Activated naive CD4-positive, alpha-beta T cell treated with anti-CD3 and anti-CD28 coated beads, Interleukin-2, amount 10 ng/mL, durations not matched to agents 7 days and 5 days (primary cell): Measurements from ENCODE around the gene SARDH.
"Not testable (repeated sequence)": the region's sequence is repeated elsewhere in the genome, so short reads cannot be mapped to it uniquely, and the experiment has no call there.

Experiments
- CTCF ChIA-PET: fragments of 350-600 bp; sonication (Branson Sonifier 250); formaldehyde crosslinking; loops from one replicate; lab custom pipeline; 2021; ENCODE audit warnings: antibody characterized with exemption; lab: Charles Lee
- DNase-seq: peaks from one replicate; pipeline ENCODE4 v3.0.0-alpha.2; 2020
- H3K27ac Mint-ChIP-seq: one replicate; pipeline ENCODE4 v1.8.0; 2021; ENCODE audit warnings: mild to moderate bottlenecking, moderate library complexity, mixed read lengths
- H3K27me3 Mint-ChIP-seq: one replicate; pipeline ENCODE4 v1.8.0; 2021; ENCODE audit warnings: mild to moderate bottlenecking, mixed read lengths
- H3K36me3 Mint-ChIP-seq: one replicate; pipeline ENCODE4 v1.8.0; 2021; ENCODE audit warnings: mixed read lengths
- H3K4me1 Mint-ChIP-seq: one replicate; pipeline ENCODE4 v1.8.0; 2021; ENCODE audit warnings: mixed read lengths
- H3K4me3 Mint-ChIP-seq: one replicate; pipeline ENCODE4 v1.8.0; 2021; ENCODE audit warnings: mild to moderate bottlenecking, moderate library complexity, mixed read lengths
- H3K9me3 Mint-ChIP-seq: one replicate; pipeline ENCODE4 v1.8.0; 2021; ENCODE audit warnings: mixed read lengths

SARDH gene

DNA sequence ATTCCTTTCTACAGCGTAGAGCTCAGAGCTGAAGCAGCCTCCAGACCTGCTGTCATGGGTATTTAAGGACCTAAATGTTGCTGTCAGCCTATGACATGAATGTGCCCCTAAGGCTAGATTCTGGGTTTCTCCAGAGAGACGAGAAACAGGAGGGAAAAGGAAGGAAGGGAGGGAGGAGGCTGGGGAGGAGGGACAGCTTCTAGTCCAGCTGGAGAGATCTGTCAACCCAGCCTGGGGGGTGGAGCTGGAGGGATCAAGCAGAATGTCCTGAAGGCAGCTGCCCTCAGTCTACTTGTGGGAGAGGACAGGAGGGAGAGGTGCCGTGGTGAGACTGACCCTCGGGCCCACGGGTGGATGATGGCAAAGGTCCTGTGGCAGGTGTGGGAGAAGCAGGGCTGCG, 103.1 kb downstream of the SARDH start:
- Mint-ChIP-seq H3K27ac (no peak overlapping the region), H3K36me3 (no peaks in the 10 kb centered on the region), H3K4me3 (no peak overlapping the region), H3K4me1 (no peaks in the 10 kb centered on the region), H3K9me3 (no peaks in the 10 kb centered on the region), H3K27me3 (peaks cover 8% of the 10 kb centered on the region)
- DNase-seq, result no peak
- CTCF ChIA-PET, result no interaction called here

DNA sequence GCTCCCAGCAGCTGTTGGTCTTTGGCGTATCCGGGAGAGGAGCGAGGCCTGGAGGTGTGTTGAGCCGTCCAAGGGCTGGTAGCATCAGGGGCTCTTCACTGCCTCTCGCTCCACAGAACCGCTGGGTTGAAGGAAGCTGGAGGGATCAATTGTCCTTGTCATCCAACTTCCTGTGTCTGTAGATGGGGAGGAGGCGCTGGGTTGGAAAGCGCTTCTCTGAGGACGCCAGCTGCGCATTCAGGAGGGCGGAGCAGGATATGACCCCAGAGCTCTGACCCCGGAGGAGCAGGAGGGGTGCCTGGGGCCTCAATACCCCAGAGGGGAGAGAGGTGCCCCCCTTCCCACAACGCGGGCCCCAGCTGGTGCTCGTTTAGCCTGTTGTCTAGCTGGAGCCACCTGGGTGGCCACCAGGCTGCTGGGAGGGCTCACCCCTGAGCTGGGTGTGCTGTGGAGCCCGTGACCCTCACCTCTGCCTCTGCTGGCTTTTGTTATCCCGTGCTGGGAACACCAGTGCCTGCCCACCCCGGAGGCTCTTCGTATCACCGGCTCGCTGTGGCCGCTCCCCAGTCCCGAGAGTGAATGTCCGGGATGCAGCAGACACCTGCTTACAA, 104.0 kb downstream of the SARDH start:
- Mint-ChIP-seq H3K36me3 (no peaks in the 10 kb centered on the region), H3K27me3 (peaks cover 8% of the 10 kb centered on the region), H3K4me1 (no peaks in the 10 kb centered on the region), H3K4me3 (no peak overlapping the region), H3K9me3 (no peaks in the 10 kb centered on the region), H3K27ac (no peak overlapping the region)
- no peak for DNase-seq
- CTCF ChIA-PET, result no interaction called here

DNA sequence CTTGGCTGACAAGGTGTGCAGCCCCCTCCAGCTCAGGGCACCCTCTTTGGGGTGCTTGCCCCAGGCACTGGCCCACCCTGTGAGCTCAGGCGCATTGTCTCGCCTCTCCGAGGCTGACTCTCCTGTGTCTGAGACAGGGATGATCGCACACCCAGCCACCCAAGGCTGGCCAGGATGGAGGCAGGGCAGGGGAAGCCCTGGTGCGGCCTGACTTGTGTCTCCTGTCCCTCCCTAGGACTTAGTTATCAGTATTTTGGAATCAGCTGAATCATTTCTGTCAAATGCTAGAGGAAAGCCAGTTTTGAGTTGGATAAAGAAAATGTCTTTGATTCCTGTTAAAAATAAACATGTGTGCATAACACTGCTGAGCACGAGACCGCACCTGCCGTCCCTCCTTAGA, 104.5 kb downstream of the SARDH start:
- peaks cover 8% of the 10 kb centered on the region for H3K27me3 Mint-ChIP-seq
- CTCF ChIA-PET, result no interaction called here

DNA sequence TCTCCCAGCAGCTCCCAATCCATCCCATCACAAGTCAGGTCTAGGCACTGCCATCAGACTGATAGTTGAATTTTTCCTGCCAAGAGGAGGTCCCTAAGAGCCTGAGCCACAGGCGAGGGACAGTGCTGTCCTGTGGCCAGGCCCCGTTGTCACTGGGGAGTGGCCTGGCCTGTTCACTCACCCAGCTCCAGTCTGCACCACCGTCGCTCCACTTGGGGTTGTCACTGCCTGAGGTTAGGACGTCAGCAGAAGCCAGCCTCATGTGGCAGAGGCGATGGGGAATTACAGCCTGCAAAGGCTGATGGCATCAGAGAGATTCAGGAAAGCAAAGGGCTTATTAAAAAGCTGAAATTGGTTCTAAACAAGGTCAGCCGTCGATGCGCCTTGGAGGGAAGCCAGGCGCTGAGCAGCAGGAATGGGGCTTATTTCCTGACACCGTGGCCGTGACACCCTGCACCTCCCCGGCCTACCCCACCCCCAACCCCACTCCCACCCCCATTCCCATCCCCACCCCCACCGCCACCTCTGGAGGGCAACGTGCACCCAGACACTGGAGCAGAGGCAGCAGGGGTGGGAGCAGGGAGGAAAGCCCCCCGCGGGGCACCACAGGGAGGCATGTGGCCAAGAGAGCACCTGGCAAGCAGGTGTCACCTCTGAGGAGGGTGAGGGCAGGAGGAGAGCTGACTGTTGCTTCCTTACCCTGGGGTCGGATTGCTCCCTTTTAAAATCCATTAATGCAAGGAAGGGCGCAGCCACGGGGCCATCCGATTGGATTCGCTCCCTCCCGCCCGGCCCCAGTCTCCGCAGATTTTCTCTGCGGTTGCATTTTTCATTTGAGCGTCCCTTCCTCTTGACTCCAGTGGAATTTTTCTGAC, 105.1 kb downstream of the SARDH start:
- no peak for DNase-seq
- no peaks in the 10 kb centered on the region for H3K9me3 Mint-ChIP-seq
- no peaks in the 10 kb centered on the region for H3K4me1 Mint-ChIP-seq
- H3K4me3 Mint-ChIP-seq, result no peak overlapping the region
- no peak overlapping the region for H3K27ac Mint-ChIP-seq
- H3K27me3 Mint-ChIP-seq, result peaks cover 8% of the 10 kb centered on the region
- H3K36me3 Mint-ChIP-seq, result no peaks in the 10 kb centered on the region
- CTCF ChIA-PET, result no interaction called here

More for the DNA sequence above, 104.5 kb downstream of the SARDH start:
- DNase-seq, result no peak
- H3K9me3 Mint-ChIP-seq, result no peaks in the 10 kb centered on the region
- no peak overlapping the region for H3K27ac Mint-ChIP-seq
- no peak overlapping the region for H3K4me3 Mint-ChIP-seq
- H3K36me3 Mint-ChIP-seq, result no peaks in the 10 kb centered on the region
- no peaks in the 10 kb centered on the region for H3K4me1 Mint-ChIP-seq

DNA sequence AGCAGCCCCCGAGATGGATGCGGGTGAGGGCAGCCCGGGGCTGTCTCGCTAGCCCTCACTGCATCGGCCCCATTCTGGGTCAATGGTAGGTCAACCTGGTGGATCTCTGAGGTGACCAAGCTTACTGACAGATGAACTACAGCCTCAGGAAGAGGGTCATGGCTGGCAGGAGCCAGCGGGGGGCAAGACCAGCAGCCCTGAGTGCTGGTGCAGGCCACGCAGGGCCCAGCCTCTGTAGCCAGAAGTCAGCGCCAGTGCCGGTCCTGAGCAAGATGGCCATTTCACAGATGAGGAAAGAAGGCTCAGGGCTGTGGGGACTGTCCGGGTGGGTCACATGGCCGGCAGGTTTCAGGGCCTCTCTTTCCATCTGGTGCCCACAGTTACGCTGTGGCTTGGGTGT, 107.0 kb downstream of the SARDH start:
- DNase-seq, result no peak
- Mint-ChIP-seq H3K4me1 (no peaks in the 10 kb centered on the region), H3K36me3 (no peaks in the 10 kb centered on the region), H3K27me3 (peaks cover 10% of the 10 kb centered on the region), H3K27ac (no peak overlapping the region), H3K9me3 (peaks cover 5% of the 10 kb centered on the region), H3K4me3 (no peak overlapping the region)
- CTCF ChIA-PET, result interaction anchor here (0.5 to 1.2 kb wide), 2 partner anchors 34 to 566 kb away, joined by 3 read pairs; no protein-coding TSS in a partner anchor

DNA sequence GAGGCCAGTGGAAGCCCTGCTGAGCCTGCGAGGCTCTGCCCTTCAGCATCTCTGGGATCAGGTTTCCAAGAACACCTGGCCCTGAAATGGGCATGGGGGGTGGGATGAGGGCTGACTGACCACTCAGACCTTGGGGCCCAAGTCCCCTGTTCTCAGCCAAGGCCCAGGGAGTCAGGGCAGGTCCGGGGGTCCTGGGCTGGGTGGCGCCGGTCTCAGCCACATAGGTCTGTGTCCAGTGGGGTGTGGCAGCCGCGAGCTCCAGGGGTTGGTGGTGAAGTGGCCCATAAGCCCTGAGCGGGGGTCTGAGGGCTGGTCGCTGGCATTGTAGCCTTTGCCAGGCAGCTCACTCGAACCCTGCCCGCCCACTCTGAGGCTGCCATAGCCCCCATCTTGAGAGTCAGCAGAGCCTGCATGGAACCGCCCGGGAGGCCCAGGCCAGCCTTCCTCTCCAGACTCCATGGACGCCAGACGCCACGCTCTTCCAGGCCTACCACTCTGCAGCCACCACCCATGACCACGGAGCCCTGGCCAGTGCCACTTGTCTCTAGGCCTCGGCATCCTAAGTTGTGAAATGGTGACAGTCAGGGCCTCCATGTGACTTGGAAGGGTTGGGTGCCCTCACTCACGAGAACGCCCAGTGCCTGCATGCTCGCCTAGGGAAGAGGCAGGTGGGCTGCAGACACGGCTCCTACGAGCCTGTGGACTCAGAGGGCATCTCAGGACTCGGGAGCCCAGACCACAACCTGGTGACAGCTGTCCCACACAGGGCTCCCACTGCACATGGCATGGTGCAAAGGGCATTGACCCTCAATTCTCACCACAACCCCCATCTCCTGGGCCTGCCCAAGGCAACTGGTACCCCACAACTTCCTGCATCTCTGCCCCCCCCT, 108.7 kb downstream of the SARDH start:
- H3K36me3 Mint-ChIP-seq, result no peaks in the 10 kb centered on the region
- no peaks in the 10 kb centered on the region for H3K4me1 Mint-ChIP-seq
- H3K4me3 Mint-ChIP-seq, result no peak overlapping the region
- DNase-seq, result no peak
- CTCF ChIA-PET, result no interaction called here
- peaks cover 9% of the 10 kb centered on the region for H3K27me3 Mint-ChIP-seq
- H3K27ac Mint-ChIP-seq, result no peak overlapping the region
- peaks cover 13% of the 10 kb centered on the region for H3K9me3 Mint-ChIP-seq

DNA sequence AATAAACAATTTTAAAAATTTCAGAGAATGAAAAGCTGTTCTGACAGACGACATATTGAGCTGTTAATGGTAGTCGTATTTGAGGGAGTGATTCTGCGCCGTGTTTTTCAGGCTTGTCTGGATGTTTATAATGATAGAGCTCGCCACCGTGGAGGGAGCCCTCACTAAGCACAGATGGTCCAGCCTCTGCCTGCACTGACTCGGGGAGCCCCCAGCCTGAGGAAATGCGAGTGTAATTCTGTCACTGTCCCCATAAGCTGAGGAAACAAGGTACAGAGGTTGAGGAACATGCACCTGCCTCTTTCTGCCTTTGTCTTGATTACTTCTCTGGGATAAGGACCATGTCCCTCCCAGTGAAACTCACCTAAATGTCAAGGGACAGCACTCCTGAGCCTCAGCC, 109.4 kb downstream of the SARDH start:
- Mint-ChIP-seq H3K36me3 (no peaks in the 10 kb centered on the region), H3K9me3 (peaks cover 13% of the 10 kb centered on the region), H3K27me3 (peaks cover 12% of the 10 kb centered on the region), H3K4me1 (no peaks in the 10 kb centered on the region), H3K4me3 (no peak overlapping the region), H3K27ac (no peak overlapping the region)
- DNase-seq, result no peak
- CTCF ChIA-PET, result no interaction called here

DNA sequence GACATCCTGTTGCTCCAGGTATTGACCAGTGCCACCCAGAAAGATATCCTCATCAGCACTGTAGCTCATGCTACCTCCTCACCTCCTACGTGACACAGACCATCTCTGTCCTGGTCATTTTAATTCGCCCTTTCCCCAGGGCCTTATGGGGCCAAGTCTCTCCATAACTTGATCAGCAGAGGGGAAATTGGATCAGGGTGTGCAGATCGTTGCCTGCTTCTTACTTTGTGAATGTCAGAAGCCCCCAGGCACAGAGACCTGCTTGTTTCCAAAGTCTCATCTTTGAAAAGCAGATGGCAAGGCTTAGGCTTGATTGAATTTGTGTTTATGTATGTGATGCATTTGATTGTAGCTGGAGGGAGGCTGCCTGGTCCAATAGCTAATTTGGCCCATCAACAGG, 110.8 kb downstream of the SARDH start:
- Mint-ChIP-seq H3K4me1 (peaks cover 2% of the 10 kb centered on the region), H3K4me3 (no peak overlapping the region), H3K9me3 (peaks cover 13% of the 10 kb centered on the region), H3K27me3 (peaks cover 12% of the 10 kb centered on the region), H3K27ac (no peak overlapping the region), H3K36me3 (no peaks in the 10 kb centered on the region)
- CTCF ChIA-PET, result no interaction called here
- DNase-seq, result no peak

DNA sequence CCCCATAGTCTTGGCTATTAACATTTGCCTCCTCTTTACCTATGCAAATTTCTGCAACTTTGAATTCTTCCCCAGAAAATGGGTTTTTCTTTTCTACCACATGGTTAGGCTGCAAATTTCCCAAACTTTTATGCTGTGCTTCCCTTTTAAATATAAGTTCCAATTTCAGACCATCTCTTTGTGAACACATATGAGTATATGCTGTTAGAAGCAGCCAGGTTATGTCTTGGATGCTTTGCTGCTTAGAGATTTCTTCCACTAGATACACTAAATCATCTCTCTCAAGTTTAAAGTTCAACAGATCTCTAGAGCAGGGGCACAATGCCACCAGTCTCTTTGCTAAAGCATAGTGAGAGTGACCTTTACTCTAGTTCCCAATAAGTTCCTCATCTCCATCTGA, 112.1 kb downstream of the SARDH start:
- Mint-ChIP-seq H3K4me1 (peaks cover 16% of the 10 kb centered on the region), H3K27me3 (peaks cover 12% of the 10 kb centered on the region), H3K9me3 (peaks cover 13% of the 10 kb centered on the region)
- CTCF ChIA-PET, H3K4me3 Mint-ChIP-seq, H3K36me3 Mint-ChIP-seq, H3K27ac Mint-ChIP-seq, DNase-seq: not testable (repeated sequence)

DNA sequence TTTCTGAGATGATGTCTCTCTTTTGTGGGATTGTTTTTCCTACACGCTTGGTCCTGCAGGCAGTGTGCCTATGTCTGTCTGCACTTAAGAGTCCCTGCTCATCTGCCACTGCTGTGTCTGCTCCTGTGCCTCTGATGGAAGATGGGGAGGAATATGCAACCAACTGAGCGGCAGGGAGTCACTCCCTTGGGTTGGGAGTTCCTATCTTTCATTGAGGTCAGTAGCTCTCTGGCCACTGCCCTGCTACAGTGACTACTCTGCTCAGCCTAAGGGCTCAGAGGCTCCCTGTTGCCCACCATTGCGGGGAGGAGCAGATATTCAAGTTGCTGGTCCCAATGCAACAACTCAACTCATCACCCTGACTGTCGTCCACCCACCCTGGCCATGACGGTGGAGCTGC, 115.6 kb downstream of the SARDH start:
- Mint-ChIP-seq H3K4me3 (no peak overlapping the region), H3K36me3 (no peaks in the 10 kb centered on the region), H3K4me1 (peaks cover 33% of the 10 kb centered on the region), H3K9me3 (peaks cover 13% of the 10 kb centered on the region), H3K27me3 (peaks cover 27% of the 10 kb centered on the region), H3K27ac (no peak overlapping the region)
- CTCF ChIA-PET, result no interaction called here
- no peak for DNase-seq

DNA sequence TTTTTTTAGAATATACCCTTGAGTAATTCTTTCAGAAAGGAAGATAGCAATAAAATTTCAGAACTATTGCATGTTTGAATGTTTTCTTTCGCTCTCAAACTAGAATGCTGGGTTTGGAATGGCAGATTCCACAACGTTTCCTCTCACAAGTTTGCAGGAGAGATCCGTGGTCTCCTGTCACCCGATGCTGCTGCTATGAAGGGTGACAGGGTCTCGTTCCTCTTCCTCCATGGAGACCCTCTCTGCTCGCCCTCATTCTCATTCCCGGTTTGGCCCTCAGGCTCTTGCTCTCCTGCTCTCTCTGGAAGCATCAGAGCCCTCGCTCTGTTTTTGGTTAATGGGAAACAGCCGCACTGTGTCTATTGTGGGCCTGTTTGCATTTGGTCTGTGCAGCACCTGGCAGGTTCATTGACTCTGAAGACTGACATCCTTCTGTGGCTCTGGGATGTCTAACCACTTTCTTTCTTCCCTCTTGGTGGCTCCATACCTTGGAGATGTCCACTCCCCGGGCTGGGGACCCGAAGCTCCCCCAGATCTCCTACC, 116.4 kb downstream of the SARDH start:
- H3K4me3 Mint-ChIP-seq, result no peak overlapping the region
- H3K36me3 Mint-ChIP-seq, result no peaks in the 10 kb centered on the region
- no peak for DNase-seq
- H3K9me3 Mint-ChIP-seq, result peaks cover 13% of the 10 kb centered on the region
- H3K27me3 Mint-ChIP-seq, result peaks cover 29% of the 10 kb centered on the region
- H3K4me1 Mint-ChIP-seq, result peaks cover 33% of the 10 kb centered on the region
- CTCF ChIA-PET, result no interaction called here
- H3K27ac Mint-ChIP-seq, result no peak overlapping the region

DNA sequence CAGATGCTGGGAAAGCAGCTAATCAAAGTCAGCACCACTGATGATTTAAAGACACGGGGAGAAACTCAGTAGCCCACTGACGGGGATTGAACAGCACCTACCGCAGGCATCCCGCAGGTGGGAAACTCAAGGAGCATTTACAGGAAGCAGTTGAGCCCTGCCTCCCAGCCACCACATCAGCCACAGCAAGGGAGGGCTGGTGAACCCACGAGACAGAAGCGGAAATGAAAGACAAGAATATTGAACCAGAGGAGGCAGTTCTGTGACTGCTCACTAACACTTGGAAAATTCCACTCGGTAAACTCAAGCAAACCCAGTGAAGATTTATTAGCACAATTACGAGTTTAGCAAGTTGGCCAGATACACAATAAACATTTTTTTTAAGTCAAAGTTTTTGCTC, 118.4 kb downstream of the SARDH start:
- no peak overlapping the region for H3K27ac Mint-ChIP-seq
- DNase-seq, result peak; percentile 76
- no peak overlapping the region for H3K4me3 Mint-ChIP-seq
- CTCF ChIA-PET, result interaction anchor here (0.9 to 1.4 kb wide), 3 partner anchors 30 to 107 kb away, joined by 3 to 4 read pairs (median 3); no protein-coding TSS in a partner anchor
- H3K4me1 Mint-ChIP-seq, result peaks cover 33% of the 10 kb centered on the region
- H3K36me3 Mint-ChIP-seq, result no peaks in the 10 kb centered on the region
- peaks cover 46% of the 10 kb centered on the region for H3K27me3 Mint-ChIP-seq
- H3K9me3 Mint-ChIP-seq, result peaks cover 1% of the 10 kb centered on the region

DNA sequence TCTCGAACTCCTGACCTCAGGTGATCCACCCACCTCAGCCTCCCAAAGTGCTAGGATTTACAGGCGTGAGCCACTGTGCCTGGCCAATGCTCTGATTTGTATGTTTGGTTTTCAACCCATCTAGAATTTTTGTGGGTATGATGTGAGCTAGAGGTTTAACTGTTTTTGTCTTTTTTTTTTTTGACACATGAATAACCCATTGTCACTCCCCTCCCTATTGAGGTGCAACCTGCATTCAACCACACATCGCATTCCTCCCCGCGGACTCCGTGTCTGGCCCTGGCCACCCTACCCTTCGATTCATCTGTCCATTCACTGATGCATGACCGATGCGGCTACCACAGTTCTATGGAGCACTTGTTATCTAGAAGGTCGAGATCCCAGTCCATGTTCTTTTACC, 119.4 kb downstream of the SARDH start:
- CTCF ChIA-PET, result interaction anchor here (1.4 kb wide), 1 partner anchor 29 kb away, joined by 4 read pairs; no protein-coding TSS in a partner anchor
- no peaks in the 10 kb centered on the region for H3K9me3 Mint-ChIP-seq
- H3K4me3 Mint-ChIP-seq, result no peak overlapping the region
- H3K36me3 Mint-ChIP-seq, result no peaks in the 10 kb centered on the region
- H3K27ac Mint-ChIP-seq, result no peak overlapping the region
- H3K27me3 Mint-ChIP-seq, result peaks cover 50% of the 10 kb centered on the region
- no peak for DNase-seq
- H3K4me1 Mint-ChIP-seq, result peaks cover 33% of the 10 kb centered on the region
